ENCODE measurements around the gene SLC27A4. TPM values are rescaled to one million over a fixed set of nuclear protein-coding genes. Genes with fewer than 3 reads are reported as not detected.

The SLC27A4 gene
- total and polyA plus RNA-seq, 10 of the 15 experiments (the other 5 are each of a cell fraction or from before 2014, with no cell fraction given) = 0.13 to 14.0 (median 7.6) TPM

DNA sequence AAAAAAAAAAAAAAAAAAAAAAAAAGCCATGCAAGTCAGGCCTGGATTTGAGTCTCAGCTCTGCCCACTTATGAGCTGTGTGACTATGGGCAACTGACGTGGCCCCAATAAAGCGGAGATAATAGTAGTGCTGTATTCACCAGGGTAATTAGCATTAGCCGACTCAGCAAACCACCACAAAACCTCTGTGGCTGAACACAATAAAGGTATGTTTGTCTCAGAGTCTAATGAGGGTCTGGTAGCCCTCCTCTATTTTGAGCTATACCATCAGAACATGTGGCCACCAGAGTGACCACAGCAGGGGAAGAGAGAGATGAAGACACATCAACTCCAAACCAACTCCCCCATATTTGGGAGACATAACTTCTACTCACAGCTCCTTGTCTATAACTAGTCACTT lies 48.3 kb upstream of the SLC27A4 start (continued):
- no peak for TF ChIP-seq ZNF217 (IDR thresholded peaks at IDR 0.05)
- TF ChIP-seq ZZZ3 (IDR thresholded peaks at IDR 0.05; ENCODE audit: control insufficient read depth, insufficient read length, low read depth) = no peak
- TF ChIP-seq RUNX3 (IDR thresholded peaks at IDR 0.05; ENCODE audit: low read length) = peak; percentile 18; the same call in 1 of the 2 replicates
- TF ChIP-seq, protein P1, sequence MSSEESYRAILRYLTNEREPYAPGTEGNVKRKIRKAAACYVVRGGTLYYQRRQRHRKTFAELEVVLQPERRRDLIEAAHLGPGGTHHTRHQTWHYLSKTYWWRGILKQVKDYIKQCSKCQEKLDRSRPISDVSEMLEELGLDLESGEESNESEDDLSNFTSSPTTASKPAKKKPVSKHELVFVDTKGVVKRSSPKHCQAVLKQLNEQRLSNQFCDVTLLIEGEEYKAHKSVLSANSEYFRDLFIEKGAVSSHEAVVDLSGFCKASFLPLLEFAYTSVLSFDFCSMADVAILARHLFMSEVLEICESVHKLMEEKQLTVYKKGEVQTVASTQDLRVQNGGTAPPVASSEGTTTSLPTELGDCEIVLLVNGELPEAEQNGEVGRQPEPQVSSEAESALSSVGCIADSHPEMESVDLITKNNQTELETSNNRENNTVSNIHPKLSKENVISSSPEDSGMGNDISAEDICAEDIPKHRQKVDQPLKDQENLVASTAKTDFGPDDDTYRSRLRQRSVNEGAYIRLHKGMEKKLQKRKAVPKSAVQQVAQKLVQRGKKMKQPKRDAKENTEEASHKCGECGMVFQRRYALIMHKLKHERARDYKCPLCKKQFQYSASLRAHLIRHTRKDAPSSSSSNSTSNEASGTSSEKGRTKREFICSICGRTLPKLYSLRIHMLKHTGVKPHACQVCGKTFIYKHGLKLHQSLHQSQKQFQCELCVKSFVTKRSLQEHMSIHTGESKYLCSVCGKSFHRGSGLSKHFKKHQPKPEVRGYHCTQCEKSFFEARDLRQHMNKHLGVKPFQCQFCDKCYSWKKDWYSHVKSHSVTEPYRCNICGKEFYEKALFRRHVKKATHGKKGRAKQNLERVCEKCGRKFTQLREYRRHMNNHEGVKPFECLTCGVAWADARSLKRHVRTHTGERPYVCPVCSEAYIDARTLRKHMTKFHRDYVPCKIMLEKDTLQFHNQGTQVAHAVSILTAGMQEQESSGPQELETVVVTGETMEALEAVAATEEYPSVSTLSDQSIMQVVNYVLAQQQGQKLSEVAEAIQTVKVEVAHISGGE (CRISPR knock-in tag; IDR thresholded peaks at IDR 0.05) = no peak
- TF ChIP-seq, protein P2, sequence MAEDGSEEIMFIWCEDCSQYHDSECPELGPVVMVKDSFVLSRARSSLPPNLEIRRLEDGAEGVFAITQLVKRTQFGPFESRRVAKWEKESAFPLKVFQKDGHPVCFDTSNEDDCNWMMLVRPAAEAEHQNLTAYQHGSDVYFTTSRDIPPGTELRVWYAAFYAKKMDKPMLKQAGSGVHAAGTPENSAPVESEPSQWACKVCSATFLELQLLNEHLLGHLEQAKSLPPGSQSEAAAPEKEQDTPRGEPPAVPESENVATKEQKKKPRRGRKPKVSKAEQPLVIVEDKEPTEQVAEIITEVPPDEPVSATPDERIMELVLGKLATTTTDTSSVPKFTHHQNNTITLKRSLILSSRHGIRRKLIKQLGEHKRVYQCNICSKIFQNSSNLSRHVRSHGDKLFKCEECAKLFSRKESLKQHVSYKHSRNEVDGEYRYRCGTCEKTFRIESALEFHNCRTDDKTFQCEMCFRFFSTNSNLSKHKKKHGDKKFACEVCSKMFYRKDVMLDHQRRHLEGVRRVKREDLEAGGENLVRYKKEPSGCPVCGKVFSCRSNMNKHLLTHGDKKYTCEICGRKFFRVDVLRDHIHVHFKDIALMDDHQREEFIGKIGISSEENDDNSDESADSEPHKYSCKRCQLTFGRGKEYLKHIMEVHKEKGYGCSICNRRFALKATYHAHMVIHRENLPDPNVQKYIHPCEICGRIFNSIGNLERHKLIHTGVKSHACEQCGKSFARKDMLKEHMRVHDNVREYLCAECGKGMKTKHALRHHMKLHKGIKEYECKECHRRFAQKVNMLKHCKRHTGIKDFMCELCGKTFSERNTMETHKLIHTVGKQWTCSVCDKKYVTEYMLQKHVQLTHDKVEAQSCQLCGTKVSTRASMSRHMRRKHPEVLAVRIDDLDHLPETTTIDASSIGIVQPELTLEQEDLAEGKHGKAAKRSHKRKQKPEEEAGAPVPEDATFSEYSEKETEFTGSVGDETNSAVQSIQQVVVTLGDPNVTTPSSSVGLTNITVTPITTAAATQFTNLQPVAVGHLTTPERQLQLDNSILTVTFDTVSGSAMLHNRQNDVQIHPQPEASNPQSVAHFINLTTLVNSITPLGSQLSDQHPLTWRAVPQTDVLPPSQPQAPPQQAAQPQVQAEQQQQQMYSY (CRISPR knock-in tag; IDR thresholded peaks at IDR 0.05) = no peak
- TF ChIP-seq, protein P3, sequence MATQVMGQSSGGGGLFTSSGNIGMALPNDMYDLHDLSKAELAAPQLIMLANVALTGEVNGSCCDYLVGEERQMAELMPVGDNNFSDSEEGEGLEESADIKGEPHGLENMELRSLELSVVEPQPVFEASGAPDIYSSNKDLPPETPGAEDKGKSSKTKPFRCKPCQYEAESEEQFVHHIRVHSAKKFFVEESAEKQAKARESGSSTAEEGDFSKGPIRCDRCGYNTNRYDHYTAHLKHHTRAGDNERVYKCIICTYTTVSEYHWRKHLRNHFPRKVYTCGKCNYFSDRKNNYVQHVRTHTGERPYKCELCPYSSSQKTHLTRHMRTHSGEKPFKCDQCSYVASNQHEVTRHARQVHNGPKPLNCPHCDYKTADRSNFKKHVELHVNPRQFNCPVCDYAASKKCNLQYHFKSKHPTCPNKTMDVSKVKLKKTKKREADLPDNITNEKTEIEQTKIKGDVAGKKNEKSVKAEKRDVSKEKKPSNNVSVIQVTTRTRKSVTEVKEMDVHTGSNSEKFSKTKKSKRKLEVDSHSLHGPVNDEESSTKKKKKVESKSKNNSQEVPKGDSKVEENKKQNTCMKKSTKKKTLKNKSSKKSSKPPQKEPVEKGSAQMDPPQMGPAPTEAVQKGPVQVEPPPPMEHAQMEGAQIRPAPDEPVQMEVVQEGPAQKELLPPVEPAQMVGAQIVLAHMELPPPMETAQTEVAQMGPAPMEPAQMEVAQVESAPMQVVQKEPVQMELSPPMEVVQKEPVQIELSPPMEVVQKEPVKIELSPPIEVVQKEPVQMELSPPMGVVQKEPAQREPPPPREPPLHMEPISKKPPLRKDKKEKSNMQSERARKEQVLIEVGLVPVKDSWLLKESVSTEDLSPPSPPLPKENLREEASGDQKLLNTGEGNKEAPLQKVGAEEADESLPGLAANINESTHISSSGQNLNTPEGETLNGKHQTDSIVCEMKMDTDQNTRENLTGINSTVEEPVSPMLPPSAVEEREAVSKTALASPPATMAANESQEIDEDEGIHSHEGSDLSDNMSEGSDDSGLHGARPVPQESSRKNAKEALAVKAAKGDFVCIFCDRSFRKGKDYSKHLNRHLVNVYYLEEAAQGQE (IDR thresholded peaks at IDR 0.05; ENCODE audit: low read depth, low read length) = no peak
- no peak for TF ChIP-seq JUNB (IDR thresholded peaks at IDR 0.05)
- 0 out of 2 replicates have a peak, but pooled peaks have one; percentile 32 for TF ChIP-seq DPF2 (IDR thresholded peaks at IDR 0.05)
- TF ChIP-seq BCL11A (IDR thresholded peaks at IDR 0.05; ENCODE audit: low read depth, low read length) = peak; percentile 66; the same call in 1 of the 2 replicates

Measured in GM12878 (cell line).